NCI-H748 treated with DMSO at 0.1 percent for 48 hours (cell line): ENCODE results near the gene PRAMEF33.
"Not testable (repeated sequence)": the region's sequence is repeated elsewhere in the genome, so short reads cannot be mapped to it uniquely, and the experiment has no call there.

Experiments
- DNase-seq: peaks from one replicate; lab custom pipeline; 2025; lab: John Stamatoyannopoulos, UW

The PRAMEF33 gene, protein sequence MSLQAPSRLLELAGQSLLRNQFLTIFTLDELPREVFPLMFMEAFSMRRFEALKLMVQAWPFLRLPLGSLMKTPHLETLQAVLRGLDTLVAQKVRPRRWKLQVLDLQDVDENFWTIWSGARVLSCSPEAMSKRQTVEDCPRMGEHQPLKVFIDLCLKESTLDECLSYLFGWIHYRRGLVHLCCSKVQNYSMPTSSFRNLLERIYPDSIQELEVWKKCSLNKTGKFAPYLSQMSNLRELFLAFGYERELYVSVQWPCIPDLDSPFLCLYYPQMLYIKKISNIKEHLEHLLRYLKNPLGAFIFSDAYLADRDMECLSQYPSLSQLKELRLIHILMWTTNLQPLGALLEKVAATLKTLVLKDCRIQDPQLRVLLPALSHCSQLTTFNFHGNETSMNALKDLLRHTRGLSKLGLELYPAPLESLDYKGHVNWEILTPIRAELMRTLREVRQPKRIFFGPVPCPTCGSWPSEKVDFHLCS

DNA sequence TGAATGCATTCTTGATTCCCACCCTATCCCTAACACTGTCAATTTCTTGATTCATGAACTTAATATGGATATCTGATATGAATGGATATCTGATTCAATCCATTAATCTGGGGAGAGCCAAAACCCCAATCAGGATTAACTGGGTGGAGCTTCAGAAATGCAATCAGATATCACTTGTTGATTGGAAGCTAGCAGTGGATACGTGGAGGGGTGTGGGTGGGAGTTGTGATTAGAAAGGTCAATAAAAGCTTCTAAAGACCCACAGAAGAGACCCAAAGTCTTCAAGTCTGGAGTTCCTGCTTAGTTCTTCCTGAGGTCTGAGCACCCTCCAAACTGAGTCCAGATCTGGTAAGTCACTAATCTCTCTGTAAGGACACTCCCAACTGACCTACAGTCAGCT is at the start of gene PRAMEF33:
PRAMEF33 (plus strand) TSS at position 301 of the 400 bp plus-strand sequence. CDS start 2,416 bp downstream, outside the sequence.
- not testable (repeated sequence) for DNase-seq

DNA sequence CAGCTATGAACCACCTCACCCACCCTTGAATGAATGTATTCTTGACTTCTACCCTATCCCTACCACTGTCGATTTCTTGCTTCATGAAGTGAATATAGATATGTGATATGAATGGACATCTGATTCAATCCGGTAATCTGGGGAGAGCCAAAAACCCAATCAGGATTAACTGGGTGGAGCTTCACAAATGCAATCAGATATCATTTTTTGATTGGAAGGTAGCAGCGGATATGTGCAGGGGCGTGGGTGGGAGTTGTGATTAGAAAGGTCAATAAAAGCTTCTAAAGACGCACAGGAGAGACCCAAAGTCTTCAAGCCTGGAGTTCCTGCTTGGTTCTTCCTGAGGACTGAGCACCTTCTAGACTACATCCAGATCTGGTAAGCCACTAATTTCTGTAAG is 49.4 kb upstream of the PRAMEF33 start, which contains the start of gene PRAMEF5:
PRAMEF5 (plus strand) TSS at position 301 of the 400 bp plus-strand sequence. CDS start 5,071 bp downstream, outside the sequence.
- not testable (repeated sequence) for DNase-seq

DNA sequence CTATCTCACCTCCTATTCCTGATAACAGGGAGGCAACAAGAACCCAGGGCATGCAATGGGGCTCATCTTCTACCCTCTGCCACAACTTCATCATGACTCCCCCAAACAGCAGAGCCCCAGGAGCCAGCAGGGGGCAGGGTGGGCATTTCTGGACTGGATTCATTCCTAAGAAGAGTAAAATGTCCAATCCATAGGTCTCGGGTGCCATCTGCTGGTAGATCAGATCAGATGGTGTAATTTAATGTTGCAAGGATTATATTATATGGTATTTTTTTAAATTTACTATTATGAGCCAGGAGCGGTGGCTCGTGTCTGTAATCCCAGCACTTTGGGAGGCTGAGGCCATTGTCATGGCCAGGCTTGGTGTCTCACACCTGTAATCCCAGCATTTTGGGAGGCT is 38.2 kb upstream of the PRAMEF33 start:
- not testable (repeated sequence) for DNase-seq

DNA sequence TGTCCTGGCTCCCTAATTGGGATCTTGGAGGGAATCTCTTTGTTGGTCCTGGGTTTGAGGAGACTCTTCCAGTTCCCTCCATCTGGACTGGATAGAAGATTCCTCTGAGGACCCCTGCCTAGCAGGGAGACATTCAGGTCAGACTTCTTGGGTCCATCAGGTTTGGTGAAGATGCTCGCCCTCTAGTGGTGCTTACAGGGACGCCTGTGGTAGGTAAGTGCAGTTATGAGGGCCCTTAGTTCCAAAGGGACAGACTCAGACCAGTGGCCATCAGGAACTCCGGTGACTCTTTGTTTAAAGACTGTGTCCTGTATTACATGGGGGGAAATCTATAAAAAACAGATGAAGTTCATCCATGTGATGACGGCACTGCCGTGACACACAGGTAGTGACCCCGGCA is 26.3 kb upstream of the PRAMEF33 start:
- DNase-seq, result not testable (repeated sequence)

DNA sequence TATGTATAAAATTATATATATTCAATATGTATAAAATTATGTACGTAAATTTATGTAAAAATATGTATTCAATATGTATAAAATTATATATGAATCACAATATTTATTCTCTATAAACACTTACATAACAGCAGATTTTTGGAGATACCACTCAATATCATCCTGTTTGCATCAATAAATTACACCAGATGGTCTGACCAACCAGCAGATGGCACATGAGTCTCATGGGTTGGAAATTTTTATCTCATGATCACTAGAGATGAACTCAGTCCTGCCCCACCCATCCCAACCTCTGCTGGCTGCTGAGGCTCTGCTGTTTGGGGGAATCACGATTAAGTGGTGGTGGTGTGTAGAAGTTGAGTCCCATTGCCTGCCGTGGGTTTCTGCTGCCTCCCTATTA is 23.7 kb upstream of the PRAMEF33 start:
- not testable (repeated sequence) for DNase-seq

DNA sequence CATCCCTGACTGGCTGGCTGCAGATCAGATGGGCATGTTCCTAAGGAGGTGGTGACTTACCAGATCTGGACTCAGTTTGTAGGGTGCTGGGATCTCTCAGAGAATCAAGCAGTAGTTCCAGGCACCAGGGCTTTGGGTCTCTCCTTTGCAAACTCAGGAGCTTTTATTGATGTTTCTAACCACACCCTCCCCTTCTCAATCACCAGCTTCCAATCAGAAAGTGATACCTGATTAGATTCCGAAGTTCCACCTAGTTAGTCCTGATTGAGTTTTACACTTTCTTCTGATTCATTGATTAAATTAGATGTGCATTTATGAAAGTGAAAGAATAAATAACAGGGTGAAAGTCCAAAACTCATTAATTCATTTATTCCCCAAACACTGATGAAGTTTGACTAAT is 18.3 kb upstream of the PRAMEF33 start, which contains the start of gene PRAMEF8:
PRAMEF8 (minus strand) TSS at position 101 of the 400 bp plus-strand sequence. CDS start 1,046 bp downstream, outside the sequence.
- DNase-seq, result not testable (repeated sequence)

DNA sequence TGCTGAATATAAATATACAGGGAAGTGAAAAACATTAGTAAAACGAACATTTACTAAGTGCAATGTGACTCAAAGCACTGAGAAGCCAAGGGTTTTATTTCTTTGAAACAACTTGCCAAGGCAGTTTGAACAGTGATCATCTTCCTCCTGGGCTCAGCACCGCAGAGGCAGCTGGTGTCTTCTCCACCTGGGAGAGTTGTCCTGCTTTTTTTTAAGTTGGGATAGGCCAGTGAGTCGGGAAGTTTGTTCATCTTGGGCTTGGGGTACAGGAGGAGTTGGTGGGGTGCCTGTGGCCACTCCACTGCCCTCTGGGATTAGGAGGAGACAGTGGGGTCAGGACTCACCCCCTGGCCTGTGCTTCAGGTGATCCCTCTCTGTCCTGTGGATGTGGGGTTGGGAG is 14.3 kb upstream of the PRAMEF33 start:
- DNase-seq, result not testable (repeated sequence)

DNA sequence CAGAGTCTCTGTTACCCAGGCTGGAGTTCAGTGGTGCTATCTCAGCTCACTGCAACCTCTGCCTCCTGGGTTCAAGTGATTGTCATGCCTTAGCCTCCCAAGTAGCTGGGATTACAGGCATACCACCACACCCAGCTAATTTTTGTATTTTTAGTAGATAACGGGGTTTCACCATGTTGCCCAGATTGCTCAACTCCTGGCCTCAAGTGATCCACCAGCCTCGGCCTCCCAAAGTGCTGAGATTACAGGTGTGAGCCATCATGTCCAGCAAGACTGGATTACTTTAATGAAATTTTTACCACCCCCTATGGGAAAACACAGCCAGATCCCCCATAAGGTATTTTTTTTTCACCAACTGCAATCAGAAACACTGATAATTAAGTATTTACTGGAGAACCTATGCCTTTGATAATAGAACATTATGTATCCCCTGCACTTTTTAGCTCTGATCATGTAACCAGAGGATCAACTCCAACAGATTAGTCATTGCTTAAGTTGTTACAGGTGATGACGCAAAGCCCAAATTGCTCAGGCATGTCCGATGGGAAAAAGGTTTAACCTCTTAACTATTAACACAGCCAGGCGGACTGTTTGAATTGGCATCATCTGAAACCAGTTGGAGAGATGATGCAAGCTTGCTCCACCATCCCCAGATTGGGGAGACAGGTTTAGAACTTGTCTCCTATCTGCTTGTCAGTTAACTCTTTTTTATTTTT is 6.0 kb upstream of the PRAMEF33 start:
- not testable (repeated sequence) for DNase-seq

DNA sequence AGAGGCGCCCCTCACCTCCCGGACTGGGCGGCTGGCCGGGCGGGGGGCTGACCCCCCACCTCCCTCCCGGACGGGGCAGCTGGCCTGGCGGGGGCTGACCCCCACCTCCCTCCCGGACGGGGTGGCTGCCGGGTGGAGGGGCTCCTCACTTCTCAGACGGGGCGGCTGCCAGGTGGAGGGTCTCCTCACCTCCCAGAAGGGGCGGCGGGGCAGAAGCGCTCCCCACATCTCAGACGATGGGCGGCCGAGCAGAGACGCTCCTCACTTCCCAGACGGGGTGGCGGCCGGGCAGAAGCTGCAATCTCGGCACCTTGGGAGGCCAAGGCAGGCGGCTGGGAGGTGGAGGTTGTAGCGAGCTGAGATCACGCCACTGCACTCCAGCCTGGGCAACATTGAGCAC is 4.6 kb upstream of the PRAMEF33 start:
- not testable (repeated sequence) for DNase-seq

DNA sequence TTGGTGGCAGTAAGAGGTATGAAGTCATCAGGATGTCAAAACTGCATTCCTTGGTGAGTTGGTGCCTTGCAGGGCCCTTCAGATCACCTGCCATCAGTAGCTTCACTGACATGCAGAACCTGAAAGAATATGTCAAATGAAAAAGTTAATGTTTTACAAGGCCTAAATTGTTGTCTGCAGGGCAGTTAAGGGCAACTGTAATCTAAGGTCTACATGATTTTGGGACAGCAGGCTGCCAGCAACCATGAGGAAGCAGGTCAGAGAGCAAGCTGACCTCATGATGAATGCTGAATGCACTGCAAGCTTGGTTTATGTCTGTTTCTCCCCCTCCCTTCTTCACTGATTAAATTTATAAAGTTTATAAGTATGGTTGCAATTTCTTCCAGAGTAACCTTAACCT is 1.1 kb upstream of the PRAMEF33 start:
- not testable (repeated sequence) for DNase-seq

DNA sequence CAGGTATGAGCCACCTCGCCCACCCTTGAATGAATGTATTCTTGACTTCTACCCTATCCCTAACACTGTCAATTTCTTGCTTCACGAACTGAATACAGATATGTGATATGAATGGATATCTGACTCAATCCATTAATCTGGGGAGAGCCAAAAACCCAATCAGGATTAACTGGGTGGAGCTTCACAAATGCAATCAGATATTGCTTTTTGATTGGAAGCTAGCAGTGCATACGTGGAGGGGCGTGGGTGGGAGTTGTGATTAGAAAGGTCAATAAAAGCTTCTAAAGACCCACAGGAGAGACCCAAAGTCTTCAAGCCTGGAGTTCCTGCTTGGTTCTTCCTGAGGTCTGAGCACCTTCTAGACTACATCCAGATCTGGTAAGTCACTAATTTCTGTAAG is 11.9 kb downstream of the PRAMEF33 start, which contains the start of gene PRAMEF15:
PRAMEF15 (plus strand) TSS at position 301 of the 400 bp plus-strand sequence. CDS start 2,827 bp downstream, outside the sequence.
- DNase-seq, result not testable (repeated sequence)

DNA sequence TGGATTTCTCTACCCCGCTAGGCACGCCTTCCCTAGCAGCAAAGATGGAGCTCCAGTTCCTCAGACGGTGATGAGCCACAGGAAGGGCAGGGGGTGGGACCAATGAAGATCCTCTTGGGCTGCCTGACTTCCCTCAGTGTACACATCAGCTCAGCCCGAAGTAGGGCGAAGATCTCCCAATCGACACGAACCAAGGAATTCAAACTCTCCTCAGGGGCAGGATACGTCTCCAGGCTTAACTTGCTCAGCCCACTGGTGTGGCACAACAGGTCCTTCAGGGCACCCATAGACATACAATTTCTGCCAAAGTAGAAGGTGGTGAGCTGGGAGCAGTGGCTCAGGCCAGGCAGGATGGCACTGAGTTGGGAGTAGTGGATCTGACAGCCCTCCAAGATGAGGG is 39.2 kb downstream of the PRAMEF33 start:
- not testable (repeated sequence) for DNase-seq

DNA sequence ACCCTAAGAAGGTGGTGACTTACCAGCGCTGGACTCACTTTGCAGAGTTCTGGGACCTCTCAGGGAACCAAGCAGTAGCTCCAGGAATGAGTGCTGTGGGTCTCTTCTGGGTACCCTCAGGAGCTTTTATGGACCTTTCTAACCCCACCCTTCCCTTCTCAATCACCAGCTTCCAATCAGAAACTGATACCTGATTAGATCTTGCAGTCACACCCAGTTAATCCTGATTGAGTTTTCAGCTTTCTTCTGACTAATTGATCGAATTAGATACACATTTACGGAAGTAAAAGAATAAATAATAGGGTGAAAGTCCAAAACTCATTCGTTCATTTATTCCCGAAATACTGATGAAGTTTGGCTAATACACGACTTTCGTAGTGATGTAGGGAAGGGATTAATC is 43.7 kb downstream of the PRAMEF33 start, which contains the start of gene PRAMEF14:
PRAMEF14 (minus strand) TSS at position 101 of the 400 bp plus-strand sequence. CDS start 1,820 bp downstream, outside the sequence.
- not testable (repeated sequence) for DNase-seq

DNA sequence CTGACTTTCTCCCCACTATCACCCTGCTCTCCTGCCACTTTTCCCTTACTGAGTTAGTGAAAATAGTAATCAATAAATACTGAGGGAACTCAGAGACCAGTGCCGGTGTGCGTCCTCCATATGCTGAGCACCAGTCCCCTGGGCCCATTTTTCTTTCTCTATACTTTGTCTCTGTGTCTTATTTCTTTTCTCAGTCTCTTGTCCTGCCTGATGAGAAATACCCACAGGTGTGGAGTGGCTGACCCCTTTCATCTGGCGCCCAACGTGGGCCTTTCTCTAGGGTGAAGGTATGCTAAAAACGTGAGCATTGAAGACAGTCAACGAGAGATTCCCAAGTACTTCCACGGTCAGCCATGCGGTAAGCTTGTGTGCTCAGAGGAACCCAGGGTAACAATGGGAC is 50.1 kb downstream of the PRAMEF33 start:
- DNase-seq, result not testable (repeated sequence)

DNA sequence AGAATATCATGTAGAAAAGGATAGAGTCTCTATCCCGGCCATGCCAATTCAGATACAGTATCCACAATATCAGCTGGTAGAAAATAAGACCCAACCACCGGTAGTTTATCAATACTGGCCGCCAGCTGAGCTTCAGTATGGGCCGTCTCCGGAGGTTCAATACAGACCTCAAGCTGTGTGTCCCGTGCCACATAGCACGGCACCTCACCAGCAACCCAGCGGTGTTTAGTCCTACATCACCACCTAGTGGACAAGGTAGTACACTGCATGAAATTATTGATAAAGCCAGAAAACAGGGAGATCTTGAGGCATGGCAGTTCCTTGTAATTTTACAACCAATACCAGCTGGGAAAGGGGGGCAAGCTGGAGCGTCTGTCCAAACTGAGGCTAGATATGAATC is 51.1 kb downstream of the PRAMEF33 start:
- DNase-seq, result not testable (repeated sequence)

DNA sequence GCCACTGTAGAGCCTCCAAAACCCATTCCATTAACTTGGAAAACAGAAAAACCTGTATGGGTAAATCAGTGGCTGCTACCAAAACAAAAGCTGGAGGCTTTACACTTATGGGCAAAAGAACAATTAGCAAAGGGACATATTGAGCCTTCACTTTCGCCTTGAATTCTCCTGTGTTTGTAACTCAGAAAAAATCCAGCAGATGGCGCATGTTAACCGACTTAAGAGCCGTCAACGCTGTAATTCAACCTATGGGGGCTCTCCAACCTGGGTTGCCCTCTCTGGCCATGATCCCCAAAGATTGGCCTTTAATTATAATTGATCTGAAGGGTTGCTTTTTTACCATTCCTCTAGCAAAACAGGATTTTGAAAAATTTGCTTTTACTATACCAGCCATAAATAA is 53.4 kb downstream of the PRAMEF33 start:
- peak; percentile 19 for DNase-seq
